ENCODE data around the gene GPC6. TPM values are rescaled to one million over a fixed set of nuclear protein-coding genes. Genes with fewer than 3 reads are reported as not detected.

Gene GPC6
- polyA plus RNA-seq, 2 donors, result 0.16 to 0.22 TPM

GRCh38 chr13:94065741-94066140, 839.1 kb downstream of the GPC6 start:
- Histone ChIP-seq H3K9me3 (ENCODE audit: control insufficient read depth in 2 of 2, insufficient read depth in 1 of 2, low read depth in 1 of 2, low read length in 1 of 2) (no peaks in the 10 kb centered on the region), H3K4me1 (ENCODE audit: control insufficient read depth in 2 of 2, insufficient read depth in 2 of 2, low read length in 1 of 2) (no peaks in the 10 kb centered on the region), H3K27ac (ENCODE audit: low read depth in 2 of 2, low read length in 1 of 2) (no peak overlapping the region), H3K36me3 (ENCODE audit: control insufficient read depth in 2 of 2, insufficient read depth in 2 of 2, low read length in 1 of 2) (no peaks in the 10 kb centered on the region), H3K27me3 (ENCODE audit: control insufficient read depth in 1 of 2, insufficient read depth in 2 of 2, low read length in 2 of 2) (no peaks in the 10 kb centered on the region), H3K4me3 (ENCODE audit: low read depth in 1 of 2, low read length in 2 of 2) (no peak overlapping the region)
- 70 to 75% methylated on average over 1 of the region's 1 CpG for WGBS, 2 donors

GRCh38 chr13:94073007-94073744, 846.6 kb downstream of the GPC6 start:
- Histone ChIP-seq H3K9me3 (ENCODE audit: control insufficient read depth in 2 of 2, insufficient read depth in 1 of 2, low read depth in 1 of 2, low read length in 1 of 2) (no peaks in the 10 kb centered on the region), H3K27me3 (ENCODE audit: control insufficient read depth in 1 of 2, insufficient read depth in 2 of 2, low read length in 2 of 2) (no peaks in the 10 kb centered on the region), H3K27ac (ENCODE audit: low read depth in 2 of 2, low read length in 1 of 2) (no peak overlapping the region), H3K4me3 (ENCODE audit: low read depth in 1 of 2, low read length in 2 of 2) (no peak overlapping the region), H3K4me1 (ENCODE audit: control insufficient read depth in 2 of 2, insufficient read depth in 2 of 2, low read length in 1 of 2) (no peaks in the 10 kb centered on the region), H3K36me3 (ENCODE audit: control insufficient read depth in 2 of 2, insufficient read depth in 2 of 2, low read length in 1 of 2) (no peaks in the 10 kb centered on the region)
- 41 to 44% methylated on average over 4 of the region's 4 CpGs for WGBS, 2 donors

GRCh38 chr13:94079876-94080275, 853.3 kb downstream of the GPC6 start:
- H3K27ac ChIP-seq (ENCODE audit: low read depth in 2 of 2, low read length in 1 of 2), result no peak overlapping the region
- no peaks in the 10 kb centered on the region for H3K36me3 ChIP-seq (ENCODE audit: control insufficient read depth in 2 of 2, insufficient read depth in 2 of 2, low read length in 1 of 2)
- no peaks in the 10 kb centered on the region for H3K27me3 ChIP-seq (ENCODE audit: control insufficient read depth in 1 of 2, insufficient read depth in 2 of 2, low read length in 2 of 2)
- H3K4me3 ChIP-seq (ENCODE audit: low read depth in 1 of 2, low read length in 2 of 2), result no peak overlapping the region
- H3K4me1 ChIP-seq (ENCODE audit: control insufficient read depth in 2 of 2, insufficient read depth in 2 of 2, low read length in 1 of 2), result no peaks in the 10 kb centered on the region
- no peaks in the 10 kb centered on the region for H3K9me3 ChIP-seq (ENCODE audit: control insufficient read depth in 2 of 2, insufficient read depth in 1 of 2, low read depth in 1 of 2, low read length in 1 of 2)

- H3K27ac ChIP-seq (ENCODE audit: low read depth in 2 of 2, low read length in 1 of 2), result no peak overlapping the region
- no peaks in the 10 kb centered on the region for H3K4me1 ChIP-seq (ENCODE audit: control insufficient read depth in 2 of 2, insufficient read depth in 2 of 2, low read length in 1 of 2)
- H3K36me3 ChIP-seq (ENCODE audit: control insufficient read depth in 2 of 2, insufficient read depth in 2 of 2, low read length in 1 of 2), result no peaks in the 10 kb centered on the region
- no peaks in the 10 kb centered on the region for H3K27me3 ChIP-seq (ENCODE audit: control insufficient read depth in 1 of 2, insufficient read depth in 2 of 2, low read length in 2 of 2)
- H3K9me3 ChIP-seq (ENCODE audit: control insufficient read depth in 2 of 2, insufficient read depth in 1 of 2, low read depth in 1 of 2, low read length in 1 of 2), result no peaks in the 10 kb centered on the region
- WGBS, 2 donors, result 59 to 68% methylated on average over 1 of the region's 1 CpG
- H3K4me3 ChIP-seq (ENCODE audit: low read depth in 1 of 2, low read length in 2 of 2), result no peak overlapping the region
Observed at GRCh38 chr13:94080527-94080926, 853.9 kb downstream of the GPC6 start.

GRCh38 chr13:94087100-94087499, 860.5 kb downstream of the GPC6 start:
- Histone ChIP-seq H3K9me3 (ENCODE audit: control insufficient read depth in 2 of 2, insufficient read depth in 1 of 2, low read depth in 1 of 2, low read length in 1 of 2) (no peaks in the 10 kb centered on the region), H3K4me1 (ENCODE audit: control insufficient read depth in 2 of 2, insufficient read depth in 2 of 2, low read length in 1 of 2) (no peaks in the 10 kb centered on the region), H3K27ac (ENCODE audit: low read depth in 2 of 2, low read length in 1 of 2) (no peak overlapping the region), H3K4me3 (ENCODE audit: low read depth in 1 of 2, low read length in 2 of 2) (no peak overlapping the region), H3K36me3 (ENCODE audit: control insufficient read depth in 2 of 2, insufficient read depth in 2 of 2, low read length in 1 of 2) (no peaks in the 10 kb centered on the region), H3K27me3 (ENCODE audit: control insufficient read depth in 1 of 2, insufficient read depth in 2 of 2, low read length in 2 of 2) (no peaks in the 10 kb centered on the region)
- 53 to 59% methylated on average over 3 of the region's 3 CpGs for WGBS, 2 donors

- Histone ChIP-seq H3K9me3 (ENCODE audit: control insufficient read depth in 2 of 2, insufficient read depth in 1 of 2, low read depth in 1 of 2, low read length in 1 of 2) (no peaks in the 10 kb centered on the region), H3K27ac (ENCODE audit: low read depth in 2 of 2, low read length in 1 of 2) (no peak overlapping the region), H3K4me1 (ENCODE audit: control insufficient read depth in 2 of 2, insufficient read depth in 2 of 2, low read length in 1 of 2) (no peaks in the 10 kb centered on the region), H3K27me3 (ENCODE audit: control insufficient read depth in 1 of 2, insufficient read depth in 2 of 2, low read length in 2 of 2) (no peaks in the 10 kb centered on the region), H3K4me3 (ENCODE audit: low read depth in 1 of 2, low read length in 2 of 2) (no peak overlapping the region), H3K36me3 (ENCODE audit: control insufficient read depth in 2 of 2, insufficient read depth in 2 of 2, low read length in 1 of 2) (no peaks in the 10 kb centered on the region)
- WGBS, 2 donors, result 28 to 43% methylated on average over 4 of the region's 4 CpGs
Observed at GRCh38 chr13:94088742-94089141, 862.1 kb downstream of the GPC6 start.

GRCh38 chr13:94090773-94091480, 864.3 kb downstream of the GPC6 start:
- Histone ChIP-seq H3K4me3 (ENCODE audit: low read depth in 1 of 2, low read length in 2 of 2) (no peak overlapping the region), H3K27ac (ENCODE audit: low read depth in 2 of 2, low read length in 1 of 2) (no peak overlapping the region), H3K36me3 (ENCODE audit: control insufficient read depth in 2 of 2, insufficient read depth in 2 of 2, low read length in 1 of 2) (no peaks in the 10 kb centered on the region), H3K4me1 (ENCODE audit: control insufficient read depth in 2 of 2, insufficient read depth in 2 of 2, low read length in 1 of 2) (no peaks in the 10 kb centered on the region), H3K27me3 (ENCODE audit: control insufficient read depth in 1 of 2, insufficient read depth in 2 of 2, low read length in 2 of 2) (no peaks in the 10 kb centered on the region), H3K9me3 (ENCODE audit: control insufficient read depth in 2 of 2, insufficient read depth in 1 of 2, low read depth in 1 of 2, low read length in 1 of 2) (no peaks in the 10 kb centered on the region)
- WGBS, 2 donors, result 35 to 41% methylated on average over 3 of the region's 3 CpGs

- H3K9me3 ChIP-seq (ENCODE audit: control insufficient read depth in 2 of 2, insufficient read depth in 1 of 2, low read depth in 1 of 2, low read length in 1 of 2), result no peaks in the 10 kb centered on the region
- WGBS, 2 donors, result 59 to 61% methylated on average over 2 of the region's 2 CpGs
- no peak overlapping the region for H3K27ac ChIP-seq (ENCODE audit: low read depth in 2 of 2, low read length in 1 of 2)
- H3K4me3 ChIP-seq (ENCODE audit: low read depth in 1 of 2, low read length in 2 of 2), result no peak overlapping the region
- H3K4me1 ChIP-seq (ENCODE audit: control insufficient read depth in 2 of 2, insufficient read depth in 2 of 2, low read length in 1 of 2), result no peaks in the 10 kb centered on the region
- H3K27me3 ChIP-seq (ENCODE audit: control insufficient read depth in 1 of 2, insufficient read depth in 2 of 2, low read length in 2 of 2), result no peaks in the 10 kb centered on the region
- no peaks in the 10 kb centered on the region for H3K36me3 ChIP-seq (ENCODE audit: control insufficient read depth in 2 of 2, insufficient read depth in 2 of 2, low read length in 1 of 2)
Observed at GRCh38 chr13:94093652-94094315, 867.2 kb downstream of the GPC6 start.

- 90 to 92% methylated on average over 2 of the region's 2 CpGs for WGBS, 2 donors
- no peaks in the 10 kb centered on the region for H3K4me1 ChIP-seq (ENCODE audit: control insufficient read depth in 2 of 2, insufficient read depth in 2 of 2, low read length in 1 of 2)
- H3K27ac ChIP-seq (ENCODE audit: low read depth in 2 of 2, low read length in 1 of 2), result no peak overlapping the region
- no peak overlapping the region for H3K4me3 ChIP-seq (ENCODE audit: low read depth in 1 of 2, low read length in 2 of 2)
- no peaks in the 10 kb centered on the region for H3K9me3 ChIP-seq (ENCODE audit: control insufficient read depth in 2 of 2, insufficient read depth in 1 of 2, low read depth in 1 of 2, low read length in 1 of 2)
- no peaks in the 10 kb centered on the region for H3K36me3 ChIP-seq (ENCODE audit: control insufficient read depth in 2 of 2, insufficient read depth in 2 of 2, low read length in 1 of 2)
- H3K27me3 ChIP-seq (ENCODE audit: control insufficient read depth in 1 of 2, insufficient read depth in 2 of 2, low read length in 2 of 2), result no peaks in the 10 kb centered on the region
Observed at GRCh38 chr13:94109715-94110374, 883.2 kb downstream of the GPC6 start.
